H1 (cell line): ENCODE data around the gene EPHA1. TPM values are rescaled to one million over a fixed set of nuclear protein-coding genes. Genes with fewer than 3 reads are reported as not detected.

Experiments used
- CTCF ChIA-PET: fragments of 300-600 bp; sonication (Branson Sonifier 250); formaldehyde crosslinking; loops from one replicate; lab custom pipeline; 2021; ENCODE audit not compliant: partially characterized antibody; lab: Charles Lee
- POLR2A ChIA-PET: fragments of 300-600 bp; sonication (Branson Sonifier 250); formaldehyde crosslinking; loops from one replicate; lab custom pipeline; 2021; ENCODE audit warnings: inconsistent platforms; ENCODE audit not compliant: partially characterized antibody; lab: Charles Lee
- DNase-seq, 2 experiments: peaks; one replicate each; pipeline versions ENCODE4 v3.0.0 to v3.0.0-alpha.2; 2010 to 2022; ENCODE audit warnings: low spot score in 2 of 2, low read depth in 1 of 2, mixed read lengths in 1 of 2
- FAIRE-seq: peaks from 2 replicates; lab custom pipeline; 2011; peaks lifted over from hg19 to GRCh38; lab: Jason Lieb, UNC
- H2AFZ ChIP-seq: 2 replicates; pipeline ENCODE4 v1.8.1; 2012; ENCODE audit warnings: low read length, inconsistent platforms
- H2AK5ac ChIP-seq: 2 replicates; pipeline ENCODE4 v1.6.1; 2013; ENCODE audit warnings: low read depth, low read length
- H2BK120ac ChIP-seq: replicated peaks from 2 replicates; pipeline ENCODE3; 2013; ENCODE audit warnings: low read depth, low read length, inconsistent platforms
- H2BK12ac ChIP-seq: 2 replicates; pipeline ENCODE4 v1.6.1; 2013; ENCODE audit warnings: low read depth, low read length
- H2BK15ac ChIP-seq: 2 replicates; pipeline ENCODE4 v1.6.1; 2013; ENCODE audit warnings: low read length
- H2BK20ac ChIP-seq: 2 replicates; pipeline ENCODE4 v1.6.1; 2013; ENCODE audit warnings: low read length
- H2BK5ac ChIP-seq: 2 replicates; pipeline ENCODE4 v1.6.1; 2013; ENCODE audit warnings: low read depth, low read length
- H3K14ac ChIP-seq: 2 replicates; pipeline ENCODE4 v1.6.1; 2013; ENCODE audit warnings: inconsistent platforms; ENCODE audit not compliant: insufficient read length
- H3K18ac ChIP-seq: 2 replicates; pipeline ENCODE4 v1.6.1; 2013; ENCODE audit warnings: low read length; ENCODE audit errors: extremely low read depth
- H3K23ac ChIP-seq: 2 replicates; pipeline ENCODE4 v1.6.1; 2013; ENCODE audit warnings: inconsistent platforms; ENCODE audit not compliant: insufficient read length
- H3K23me2 ChIP-seq: 2 replicates; pipeline ENCODE4 v1.6.1; 2013; ENCODE audit warnings: low read depth, low read length
- H3K27ac ChIP-seq: 2 replicates; pipeline ENCODE4 v1.6.1; 2011; ENCODE audit warnings: low read depth, low read length, inconsistent platforms
- H3K27me3 ChIP-seq, 4 experiments: replicated peaks in 1 of 4; 1 replicate in 1 of 4; 2 replicates in 3 of 4; pipeline versions ENCODE4 v1.6.1 to v1.8.1; 2011 to 2013; ENCODE audit warnings: low read length in 3 of 4, mild to moderate bottlenecking in 3 of 4, inconsistent platforms in 2 of 4, mixed read lengths in 2 of 4, moderate library complexity in 1 of 4; ENCODE audit not compliant: control insufficient read depth in 3 of 4, insufficient read depth in 3 of 4; ENCODE audit errors: extremely low read depth in 1 of 4
- H3K36me3 ChIP-seq, 4 experiments: 2 replicates each; pipeline versions ENCODE4 v1.6.1 to v1.8.1; 2011 to 2013; ENCODE audit warnings: mild to moderate bottlenecking in 4 of 4, low read length in 3 of 4, moderate library complexity in 2 of 4, control low read depth in 1 of 4, inconsistent platforms in 1 of 4; ENCODE audit not compliant: insufficient read depth in 4 of 4, control insufficient read depth in 2 of 4
- H3K4ac ChIP-seq: replicated peaks from 2 replicates; pipeline ENCODE3; 2013; ENCODE audit warnings: low read length, low read depth, mixed read lengths, inconsistent platforms; ENCODE audit not compliant: insufficient read length
- H3K4me1 ChIP-seq, 4 experiments: replicated peaks in 1 of 4; 1 replicate in 1 of 4; 2 replicates in 3 of 4; pipeline versions ENCODE4 v1.6.1 to v1.8.1; 2011 to 2013; ENCODE audit warnings: low read length in 3 of 4, inconsistent platforms in 2 of 4, mixed read lengths in 1 of 4; ENCODE audit not compliant: insufficient read depth in 4 of 4, control insufficient read depth in 3 of 4
- H3K4me2 ChIP-seq, 2 experiments: 2 replicates each; pipeline versions ENCODE4 v1.6.1 to v1.8.1; 2011 to 2013; ENCODE audit warnings: low read depth in 2 of 2, low read length in 2 of 2, control low read depth in 1 of 2, inconsistent platforms in 1 of 2, mild to moderate bottlenecking in 1 of 2; ENCODE audit not compliant: insufficient read depth in 1 of 2
- H3K4me3 ChIP-seq, 4 experiments: fragments of 200-600, 300-600 bp in 1 of 4; sonication (generic), shearing (Covaris generic), sonication (Bioruptor Twin) in 1 of 4; 2 replicates each; pipeline versions ENCODE4 v1.5.1 to v1.8.1; 2011 to 2016; ENCODE audit warnings: low read length in 4 of 4, low read depth in 3 of 4, control low read depth in 2 of 4, inconsistent platforms in 2 of 4, mild to moderate bottlenecking in 2 of 4, mixed read lengths in 1 of 4, moderate library complexity in 1 of 4; ENCODE audit not compliant: insufficient read depth in 2 of 4; ENCODE audit errors: extremely low read depth in 1 of 4
- H3K56ac ChIP-seq: replicated peaks from 2 replicates; pipeline ENCODE3; 2013; ENCODE audit warnings: low read depth, mild to moderate bottlenecking, mixed read lengths, low read length, inconsistent platforms; ENCODE audit not compliant: insufficient read length
- H3K79me1 ChIP-seq: 2 replicates; pipeline ENCODE4 v1.6.1; 2013; ENCODE audit warnings: low read depth, low read length, control low read depth
- H3K79me2 ChIP-seq, 2 experiments: 2 replicates each; pipeline versions ENCODE4 v1.6.1 to v1.8.1; 2012 to 2013; ENCODE audit warnings: low read length in 2 of 2, mild to moderate bottlenecking in 2 of 2, inconsistent platforms in 1 of 2; ENCODE audit not compliant: insufficient read depth in 2 of 2, control insufficient read depth in 1 of 2
- H3K9ac ChIP-seq, 4 experiments: replicated peaks in 1 of 4; 1 replicate in 1 of 4; 2 replicates in 3 of 4; pipeline versions ENCODE4 v1.6.1 to v1.8.1; 2011 to 2013; ENCODE audit warnings: low read depth in 3 of 4, low read length in 3 of 4, control low read depth in 2 of 4, mild to moderate bottlenecking in 2 of 4, moderate library complexity in 2 of 4, inconsistent platforms in 1 of 4; ENCODE audit errors: extremely low read depth in 1 of 4
- H3K9me3 ChIP-seq, 2 experiments: 2 replicates each; pipeline versions ENCODE4 v1.6.1 to v1.8.1; 2012 to 2013; ENCODE audit warnings: mild to moderate bottlenecking in 2 of 2, moderate library complexity in 2 of 2, control low read depth in 1 of 2, inconsistent platforms in 1 of 2, low read depth in 1 of 2, low read length in 1 of 2, mixed read lengths in 1 of 2; ENCODE audit not compliant: insufficient read depth in 2 of 2
- H4K20me1 ChIP-seq, 2 experiments: replicated peaks in 1 of 2; 2 replicates each; pipeline versions ENCODE3 to v1.8.1; 2011 to 2013; ENCODE audit warnings: inconsistent platforms in 2 of 2, low read length in 2 of 2, mild to moderate bottlenecking in 1 of 2; ENCODE audit not compliant: insufficient read depth in 2 of 2, control insufficient read depth in 1 of 2
- H4K5ac ChIP-seq: 2 replicates; pipeline ENCODE4 v1.6.1; 2013; ENCODE audit warnings: low read length, low read depth, mixed read lengths, inconsistent platforms; ENCODE audit not compliant: insufficient read length
- H4K8ac ChIP-seq: 2 replicates; pipeline ENCODE4 v1.8.0; 2013; ENCODE audit warnings: mild to moderate bottlenecking, moderate library complexity, low read length, inconsistent platforms; ENCODE audit not compliant: insufficient read depth; ENCODE audit errors: extremely low read depth
- H4K91ac ChIP-seq: replicated peaks from 2 replicates; pipeline ENCODE3; 2013; ENCODE audit warnings: low read length, mixed read lengths, inconsistent platforms; ENCODE audit not compliant: insufficient read length
- CTBP2 ChIP-seq: IDR thresholded peaks from 2 replicates; pipeline ENCODE4 v1.7.0; 2011; ENCODE audit warnings: borderline replicate concordance, mild to moderate bottlenecking, moderate library complexity, mixed read lengths, low read length; ENCODE audit not compliant: insufficient read depth, insufficient read length
- EZH2 ChIP-seq: fragments of 200-600 bp; sonication (generic); IDR thresholded peaks from 2 replicates; pipeline ENCODE4 v1.7.1; 2012; ENCODE audit warnings: low read depth, mild to moderate bottlenecking, moderate library complexity, low read length, inconsistent platforms; ENCODE audit not compliant: severe bottlenecking
- JUN ChIP-seq: IDR thresholded peaks from 2 replicates; pipeline ENCODE4 v1.6.1; 2011; ENCODE audit warnings: low read depth, mild to moderate bottlenecking, improper control_type of control experiment, low read length
- KDM4A ChIP-seq: IDR thresholded peaks from one replicate; pipeline ENCODE4 v1.7.1; 2012; ENCODE audit warnings: low read depth, mild to moderate bottlenecking, moderate library complexity, low read length, inconsistent platforms; ENCODE audit not compliant: severe bottlenecking
- SRF ChIP-seq: IDR thresholded peaks from 2 replicates; pipeline ENCODE4 v1.6.1; 2011; ENCODE audit warnings: mild to moderate bottlenecking, low read depth, low read length, moderate library complexity
- WGBS, 2 experiments: shearing (Covaris generic) in 1 of 2; methylation state at CpG; one replicate each; pipeline versions ENCODE4 v1.1.6 to v1.1.7; 2013 to 2015; ENCODE audit warnings: low lambda C conversion rate in 2 of 2, mixed read lengths in 2 of 2, inconsistent platforms in 1 of 2, low coverage in 1 of 2, missing lambda C conversion rate in 1 of 2; ENCODE audit not compliant: insufficient replicate concordance in 2 of 2, insufficient coverage in 1 of 2, insufficient read length in 1 of 2; ENCODE audit errors: extremely low coverage in 1 of 2, missing lambda C conversion rate in 1 of 2; 5-methylcytosine and 5-hydroxymethylcytosine counted together
- polyA plus RNA-seq, 7 experiments: library from polyadenylated mRNA; depleted of rRNA in 3 of 7; stranded (reverse) in 5 of 7; unstranded in 2 of 7; fragments of >200 nt in 5 of 7; fragments of 200-250 nt in 2 of 7; gene quantifications; 1 replicate in 5 of 7; 2 replicates in 1 of 7; 4 replicates in 1 of 7; pipeline versions ENCODE4 v1.2.1 to v1.2.3, GENCODE V29; 2011 to 2013; ENCODE audit warnings: missing spikeins in 2 of 7, mixed read lengths in 2 of 7
- total RNA-seq: library from RNA; stranded (reverse); fragmentation: NEBNext Ultra II Directional; extraction: Animal tissue kit (Norgen Biotek cat#: 25700); gene quantifications from 2 replicates; pipeline ENCODE4 v1.2.1, GENCODE V29; 2021
- TF ChIP-seq, protein P1 (sequence below): IDR thresholded peaks from 2 replicates; pipeline ENCODE4 v1.6.1; 2011; ENCODE audit warnings: low read length, improper control_type of control experiment
- TF ChIP-seq, protein P2 (sequence below): IDR thresholded peaks from 2 replicates; pipeline ENCODE4 v1.6.1; 2012; ENCODE audit warnings: low read length, inconsistent platforms

EPHA1 gene
- total and polyA plus RNA-seq, 2 of the 8 experiments (the other 6 are each of a cell fraction or from before 2014, with no cell fraction given), result 86.5 to 133 TPM

DNA sequence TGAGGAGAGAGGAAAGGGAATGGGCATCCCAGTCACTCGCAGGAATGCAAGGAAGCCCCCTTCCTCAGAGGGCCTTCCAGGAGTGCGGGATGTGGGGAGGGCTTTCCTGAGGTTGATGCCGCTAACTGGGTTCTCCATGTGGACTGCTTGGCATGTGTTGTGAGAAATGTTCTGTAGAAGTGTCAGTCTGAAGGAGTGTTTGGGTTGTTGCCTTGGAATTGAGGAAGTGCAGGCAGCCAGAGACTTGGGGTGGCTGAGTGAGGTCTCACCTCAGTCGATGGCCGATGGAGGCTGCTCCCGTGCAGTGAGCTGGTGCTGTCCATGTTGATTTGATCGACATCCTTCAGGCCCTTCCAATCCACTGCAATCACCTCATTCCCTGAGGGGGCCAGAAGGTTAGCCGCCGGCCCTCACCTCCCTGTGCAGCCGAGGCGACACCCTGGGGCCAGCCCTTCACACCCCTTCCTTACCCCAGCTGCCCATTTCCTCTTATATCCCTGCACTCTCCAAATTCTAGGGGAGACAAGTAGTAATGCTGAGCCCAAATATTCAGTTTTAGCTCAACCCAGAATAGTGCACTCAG is 48.8 kb downstream of the EPHA1 start:
- H3K79me2 ChIP-seq, result no peaks in the 10 kb centered on the region
- H2AFZ ChIP-seq, result no peak overlapping the region
- no peak overlapping the region for H4K8ac ChIP-seq
- H2BK12ac ChIP-seq, result no peak overlapping the region
- no peak overlapping the region for H4K5ac ChIP-seq
- ChIA-PET POLR2A (interaction anchor here (1.0 to 18.8 kb wide), 5 partner anchors 11 to 48 kb away, joined by 3 to 233 read pairs (median 8); partner anchors contain the start of gene ZYX), CTCF (interaction anchor here (0.6 to 7.1 kb wide), 11 partner anchors 9 to 55 kb away, joined by 3 to 29 read pairs (median 10); partner anchors contain the start of gene ZYX)
- H3K4me1 ChIP-seq, result peaks cover 4 to 12% (median 10%) of the 10 kb centered on the region in 4 experiments
- no peak overlapping the region for H3K9ac ChIP-seq
- 86% methylated on average over 8 of the region's 11 CpGs; no CpG with 5 or more reads in 1 of the 2 experiments for WGBS, 2 experiments
- H3K27me3 ChIP-seq, result peaks cover 0 to 13% (median 8%) of the 10 kb centered on the region in 4 experiments; a peak in 4 of 7 replicates
- no peak for DNase-seq
- no peak overlapping the region for H3K14ac ChIP-seq
- no peak for FAIRE-seq
- no peak overlapping the region for H3K27ac ChIP-seq
- no peak overlapping the region for H3K56ac ChIP-seq
- no peak overlapping the region for H3K18ac ChIP-seq
- no peak overlapping the region for H3K4ac ChIP-seq
- H2BK5ac ChIP-seq, result no peak overlapping the region
- H2AK5ac ChIP-seq, result no peak overlapping the region
- H4K91ac ChIP-seq, result peak overlapping the region; percentile 20
- no peaks in the 10 kb centered on the region for H4K20me1 ChIP-seq
- no peak overlapping the region for H2BK120ac ChIP-seq
- no peaks in the 10 kb centered on the region for H3K79me1 ChIP-seq
- peaks cover 16% of the 10 kb centered on the region for H3K23me2 ChIP-seq
- H3K36me3 ChIP-seq, result peaks cover 2 to 29% (median 16%) of the 10 kb centered on the region in 4 experiments; a peak in 6 of 8 replicates
- H2BK15ac ChIP-seq, result 0 out of 2 replicates have a peak overlapping the region, but pooled peaks have one; percentile 92
- no peak overlapping the region for H3K23ac ChIP-seq
- H2BK20ac ChIP-seq, result no peak overlapping the region
- peak overlapping the region in 1 of 2 experiments; percentile 100; a peak in 1 of 4 replicates for H3K4me2 ChIP-seq
- no peak overlapping the region for H3K4me3 ChIP-seq
- no peaks in the 10 kb centered on the region for H3K9me3 ChIP-seq
- TF ChIP-seq SRF (no peak), CTBP2 (no peak), EZH2 (no peak), KDM4A (no peak), JUN (no peak)
- TF ChIP-seq, protein P1, sequence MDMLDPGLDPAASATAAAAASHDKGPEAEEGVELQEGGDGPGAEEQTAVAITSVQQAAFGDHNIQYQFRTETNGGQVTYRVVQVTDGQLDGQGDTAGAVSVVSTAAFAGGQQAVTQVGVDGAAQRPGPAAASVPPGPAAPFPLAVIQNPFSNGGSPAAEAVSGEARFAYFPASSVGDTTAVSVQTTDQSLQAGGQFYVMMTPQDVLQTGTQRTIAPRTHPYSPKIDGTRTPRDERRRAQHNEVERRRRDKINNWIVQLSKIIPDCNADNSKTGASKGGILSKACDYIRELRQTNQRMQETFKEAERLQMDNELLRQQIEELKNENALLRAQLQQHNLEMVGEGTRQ, result no peak
- TF ChIP-seq, protein P2, sequence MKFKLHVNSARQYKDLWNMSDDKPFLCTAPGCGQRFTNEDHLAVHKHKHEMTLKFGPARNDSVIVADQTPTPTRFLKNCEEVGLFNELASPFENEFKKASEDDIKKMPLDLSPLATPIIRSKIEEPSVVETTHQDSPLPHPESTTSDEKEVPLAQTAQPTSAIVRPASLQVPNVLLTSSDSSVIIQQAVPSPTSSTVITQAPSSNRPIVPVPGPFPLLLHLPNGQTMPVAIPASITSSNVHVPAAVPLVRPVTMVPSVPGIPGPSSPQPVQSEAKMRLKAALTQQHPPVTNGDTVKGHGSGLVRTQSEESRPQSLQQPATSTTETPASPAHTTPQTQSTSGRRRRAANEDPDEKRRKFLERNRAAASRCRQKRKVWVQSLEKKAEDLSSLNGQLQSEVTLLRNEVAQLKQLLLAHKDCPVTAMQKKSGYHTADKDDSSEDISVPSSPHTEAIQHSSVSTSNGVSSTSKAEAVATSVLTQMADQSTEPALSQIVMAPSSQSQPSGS, result no peak
